Immature natural killer cell (primary cell): ENCODE results near the gene USP12. TPM values are rescaled to one million over a fixed set of nuclear protein-coding genes. Genes with fewer than 3 reads are reported as not detected.
"Not testable (repeated sequence)": the region's sequence is repeated elsewhere in the genome, so short reads cannot be mapped to it uniquely, and the experiment has no call there.

Experiments used
- DNase-seq, 3 donors: peaks; one replicate each; pipeline ENCODE4 v3.0.0; 2022; ENCODE audit warnings: mixed read lengths in 1 of 3
- H3K27ac Mint-ChIP-seq, 6 donors: one replicate each; pipeline ENCODE4 v1.8.0; 2020; ENCODE audit warnings: mixed read lengths in 6 of 6, mild to moderate bottlenecking in 5 of 6, inconsistent platforms in 4 of 6, moderate library complexity in 3 of 6
- H3K27me3 Mint-ChIP-seq, 3 donors: one replicate each; pipeline ENCODE4 v1.8.0; 2020 to 2021; ENCODE audit warnings: low read depth in 3 of 3, mild to moderate bottlenecking in 3 of 3, mixed read lengths in 3 of 3, moderate library complexity in 3 of 3, inconsistent platforms in 1 of 3
- H3K36me3 Mint-ChIP-seq, 3 donors: one replicate each; pipeline ENCODE4 v1.8.0; 2020; ENCODE audit warnings: mixed read lengths in 3 of 3, inconsistent platforms in 2 of 3, mild to moderate bottlenecking in 2 of 3
- H3K4me1 Mint-ChIP-seq, 2 donors: one replicate each; pipeline ENCODE4 v1.8.0; 2020; ENCODE audit warnings: inconsistent platforms in 2 of 2, mild to moderate bottlenecking in 2 of 2, mixed read lengths in 2 of 2, moderate library complexity in 1 of 2
- H3K4me3 Mint-ChIP-seq, 5 donors: one replicate each; pipeline ENCODE4 v1.8.0; 2020; ENCODE audit warnings: mild to moderate bottlenecking in 5 of 5, mixed read lengths in 5 of 5, inconsistent platforms in 3 of 5, moderate library complexity in 3 of 5
- H3K9me3 Mint-ChIP-seq, 6 donors: one replicate each; pipeline ENCODE4 v1.8.0; 2020; ENCODE audit warnings: mild to moderate bottlenecking in 6 of 6, mixed read lengths in 6 of 6, inconsistent platforms in 4 of 6, moderate library complexity in 3 of 6
- polyA plus RNA-seq, 3 donors: library from polyadenylated mRNA; unstranded; fragments of 300-500 nt; fragmentation: Illumina TruSeq; gene quantifications; one replicate each; pipeline ENCODE4 v1.2.3, GENCODE V29; 2021

USP12 gene, protein sequence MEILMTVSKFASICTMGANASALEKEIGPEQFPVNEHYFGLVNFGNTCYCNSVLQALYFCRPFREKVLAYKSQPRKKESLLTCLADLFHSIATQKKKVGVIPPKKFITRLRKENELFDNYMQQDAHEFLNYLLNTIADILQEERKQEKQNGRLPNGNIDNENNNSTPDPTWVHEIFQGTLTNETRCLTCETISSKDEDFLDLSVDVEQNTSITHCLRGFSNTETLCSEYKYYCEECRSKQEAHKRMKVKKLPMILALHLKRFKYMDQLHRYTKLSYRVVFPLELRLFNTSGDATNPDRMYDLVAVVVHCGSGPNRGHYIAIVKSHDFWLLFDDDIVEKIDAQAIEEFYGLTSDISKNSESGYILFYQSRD
- polyA plus RNA-seq, result 10 to 100 TPM; 11.2 to 12.7 (median 11.4) TPM

- peak within 1 kb of the TSS; percentile 96 to 99 (median 98) for H3K4me3 Mint-ChIP-seq
Observed at GRCh38 chr13:27171244-27171826, at the start of gene USP12. Gene USP12 (minus strand): TSS chr13:27171811. CDS start chr13:27171639, 172 bp downstream.

GRCh38 chr13:27219611-27220010, 48.0 kb upstream of the USP12 start:
- peaks cover 0 to 10% (median 4%) of the 10 kb centered on the region in 3 donors for H3K27me3 Mint-ChIP-seq
- peaks cover 35 to 43% (median 37%) of the 10 kb centered on the region in 3 donors for H3K36me3 Mint-ChIP-seq
- no peak overlapping the region for H3K4me3 Mint-ChIP-seq
- H3K9me3 Mint-ChIP-seq, result peaks cover 32 to 82% (median 69%) of the 10 kb centered on the region in 6 donors
- no peak for DNase-seq
- peaks cover 0 to 1% of the 10 kb centered on the region in 2 donors for H3K4me1 Mint-ChIP-seq
- H3K27ac Mint-ChIP-seq, result no peak overlapping the region

More at GRCh38 chr13:27171244-27171826, at the start of gene USP12:
- Mint-ChIP-seq H3K36me3 (peaks cover 0 to 3% (median 0%) of the 10 kb centered on the region in 3 donors), H3K27ac (peak within 1 kb of the TSS; percentile 95 to 99 (median 97)), H3K9me3 (no peaks in the 10 kb centered on the region), H3K27me3 (peaks cover 2 to 6% (median 5%) of the 10 kb centered on the region in 3 donors), H3K4me1 (peaks cover 36 to 50% of the 10 kb centered on the region in 2 donors)
- DNase-seq, result no peak

GRCh38 chr13:27218861-27219260, 47.2 kb upstream of the USP12 start:
- H3K27me3 Mint-ChIP-seq, result peaks cover 0 to 10% (median 2%) of the 10 kb centered on the region in 3 donors
- not testable (repeated sequence) for H3K27ac Mint-ChIP-seq, DNase-seq, H3K4me3 Mint-ChIP-seq, H3K4me1 Mint-ChIP-seq
- peaks cover 32 to 81% (median 71%) of the 10 kb centered on the region in 6 donors for H3K9me3 Mint-ChIP-seq
- H3K36me3 Mint-ChIP-seq, result peaks cover 38 to 47% (median 41%) of the 10 kb centered on the region in 3 donors

DNA sequence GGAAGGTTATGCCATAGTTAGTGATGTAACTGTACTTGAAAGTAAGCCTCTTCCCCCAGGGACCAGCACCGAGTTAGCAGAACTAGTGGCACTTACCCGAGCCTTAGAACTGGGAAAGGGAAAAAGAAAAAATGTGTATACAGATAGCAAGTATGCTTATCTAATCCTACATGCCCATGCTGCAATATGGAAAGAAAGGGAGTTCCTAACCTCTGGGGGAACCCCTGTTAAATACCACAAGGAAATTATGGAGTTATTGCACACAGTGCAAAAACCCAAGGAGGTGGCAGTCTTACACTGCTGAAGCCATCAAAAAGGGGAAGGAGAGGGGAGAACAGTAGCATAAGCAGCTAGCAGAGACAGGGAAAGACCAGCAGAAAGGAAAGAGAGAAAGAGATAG, 46.2 kb upstream of the USP12 start:
- H3K4me3 Mint-ChIP-seq, H3K27me3 Mint-ChIP-seq, H3K27ac Mint-ChIP-seq, DNase-seq: not testable (repeated sequence)
- Mint-ChIP-seq H3K36me3 (peaks cover 38 to 50% (median 41%) of the 10 kb centered on the region in 3 donors), H3K9me3 (peaks cover 34 to 73% (median 66%) of the 10 kb centered on the region in 6 donors), H3K4me1 (peaks cover 17% of the 10 kb centered on the region in 2 donors)

DNA sequence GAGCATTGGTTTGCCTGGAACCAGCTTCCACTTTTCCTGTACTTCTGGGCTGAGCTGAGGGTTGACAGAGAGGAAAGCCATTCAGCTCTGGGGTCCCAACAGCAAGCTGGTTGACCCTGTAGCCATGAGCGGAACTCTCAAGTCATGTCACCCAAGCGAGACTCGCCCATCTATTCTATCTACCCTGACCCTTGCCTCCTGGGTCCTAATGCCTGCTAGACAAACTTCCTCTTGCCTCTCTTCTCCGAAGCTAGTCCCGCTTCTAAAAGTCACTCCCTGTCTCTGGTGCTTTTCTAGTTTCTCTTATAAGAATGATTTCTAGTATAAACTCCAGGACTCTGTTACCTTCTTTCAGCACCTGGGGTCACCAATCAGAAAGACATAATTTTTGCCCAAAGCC, 41.8 kb upstream of the USP12 start:
- Mint-ChIP-seq H3K9me3 (peaks cover 17 to 43% (median 33%) of the 10 kb centered on the region in 6 donors), H3K27ac (peak overlapping the region in 5 of 6 donors; percentile 5 to 79 (median 49)), H3K4me1 (peaks cover 25 to 29% of the 10 kb centered on the region in 2 donors), H3K36me3 (peaks cover 21 to 28% (median 25%) of the 10 kb centered on the region in 3 donors), H3K4me3 (peak overlapping the region; percentile 89 to 96 (median 94))
- not testable (repeated sequence) for DNase-seq, H3K27me3 Mint-ChIP-seq

- Mint-ChIP-seq H3K27me3 (peaks cover 0 to 3% (median 0%) of the 10 kb centered on the region in 3 donors), H3K4me1 (peaks cover 25 to 29% of the 10 kb centered on the region in 2 donors), H3K9me3 (peaks cover 16 to 29% (median 20%) of the 10 kb centered on the region in 6 donors), H3K4me3 (peak overlapping the region; percentile 89 to 96 (median 94)), H3K36me3 (peaks cover 9 to 18% (median 15%) of the 10 kb centered on the region in 3 donors), H3K27ac (peak overlapping the region in 4 of 6 donors; percentile 77 to 84 (median 80))
- DNase-seq, result no peak
Observed at GRCh38 chr13:27211771-27212364, 40.3 kb upstream of the USP12 start.

- Mint-ChIP-seq H3K27ac (no peak overlapping the region), H3K4me1 (peaks cover 25 to 29% of the 10 kb centered on the region in 2 donors)
- DNase-seq, result no peak
Observed at GRCh38 chr13:27211271-27211670, 39.7 kb upstream of the USP12 start.

GRCh38 chr13:27208514-27208913, 36.9 kb upstream of the USP12 start:
- no peak for DNase-seq
- Mint-ChIP-seq H3K27ac (no peak overlapping the region), H3K36me3 (peaks cover 0 to under 1% (median 0%) of the 10 kb centered on the region in 3 donors), H3K4me3 (no peak overlapping the region), H3K27me3 (peaks cover 0 to 6% (median 2%) of the 10 kb centered on the region in 3 donors), H3K9me3 (peaks cover 0 to under 1% (median 0%) of the 10 kb centered on the region in 6 donors), H3K4me1 (peaks cover 15 to 19% of the 10 kb centered on the region in 2 donors)

More at GRCh38 chr13:27211271-27211670, 39.7 kb upstream of the USP12 start:
- Mint-ChIP-seq H3K27me3 (peaks cover 0 to 4% (median 0%) of the 10 kb centered on the region in 3 donors), H3K36me3 (peaks cover 9 to 18% (median 15%) of the 10 kb centered on the region in 3 donors), H3K4me3 (peak overlapping the region in 1 of 5 donors; percentile 43), H3K9me3 (peaks cover 13 to 23% (median 15%) of the 10 kb centered on the region in 6 donors)

DNA sequence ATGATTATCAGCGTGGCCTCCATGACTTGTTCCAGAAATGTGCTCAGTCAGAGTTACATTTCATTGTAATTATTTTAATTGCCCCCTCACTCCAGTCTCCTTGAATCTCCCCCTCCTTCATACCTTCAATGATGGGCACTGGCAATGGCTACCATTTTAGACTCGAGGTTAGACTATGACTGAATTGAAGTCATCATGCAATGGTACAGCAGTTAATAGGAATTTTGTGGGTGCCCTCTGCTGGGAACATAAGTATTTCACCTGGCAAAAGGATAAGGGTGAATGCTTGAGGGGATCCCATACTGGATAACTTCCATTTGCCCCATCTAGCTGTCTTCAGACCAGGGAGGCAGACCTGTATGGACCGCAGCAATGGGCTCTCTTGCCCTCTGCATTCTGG, 32.2 kb upstream of the USP12 start:
- Mint-ChIP-seq H3K4me3 (no peak overlapping the region), H3K36me3 (no peaks in the 10 kb centered on the region), H3K9me3 (no peaks in the 10 kb centered on the region), H3K4me1 (no peaks in the 10 kb centered on the region), H3K27me3 (peaks cover 0 to 3% (median 2%) of the 10 kb centered on the region in 3 donors), H3K27ac (no peak overlapping the region)
- DNase-seq, result no peak

GRCh38 chr13:27203186-27203585, 31.6 kb upstream of the USP12 start:
- Mint-ChIP-seq H3K4me3 (no peak overlapping the region), H3K27me3 (peaks cover 0 to 3% (median 2%) of the 10 kb centered on the region in 3 donors), H3K4me1 (no peaks in the 10 kb centered on the region), H3K9me3 (no peaks in the 10 kb centered on the region), H3K36me3 (no peaks in the 10 kb centered on the region), H3K27ac (no peak overlapping the region)
- DNase-seq, result no peak

DNA sequence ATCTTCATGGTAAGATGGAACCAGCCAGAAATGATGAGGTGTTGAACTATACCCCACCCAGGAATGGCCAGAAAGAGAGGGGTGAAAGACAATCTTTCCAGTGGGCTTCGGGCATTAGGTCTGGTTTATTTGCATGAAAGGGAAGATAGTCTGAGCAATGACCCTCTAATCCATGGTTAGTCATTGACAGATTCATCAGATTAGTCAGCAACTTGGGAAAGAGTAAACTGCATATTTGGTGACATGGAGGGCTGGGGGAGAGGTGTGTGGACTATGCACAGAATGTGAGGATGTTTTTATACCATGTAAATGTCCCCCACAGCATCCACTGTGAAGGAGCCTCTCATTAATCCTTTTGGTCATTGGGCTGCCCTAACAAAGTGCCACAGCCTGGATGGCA, 30.1 kb upstream of the USP12 start:
- DNase-seq, result no peak
- Mint-ChIP-seq H3K4me3 (no peak overlapping the region), H3K27ac (no peak overlapping the region), H3K4me1 (no peaks in the 10 kb centered on the region), H3K36me3 (no peaks in the 10 kb centered on the region), H3K9me3 (peaks cover 0 to 3% (median 0%) of the 10 kb centered on the region in 6 donors), H3K27me3 (peaks cover 1 to 14% (median 2%) of the 10 kb centered on the region in 3 donors)

DNA sequence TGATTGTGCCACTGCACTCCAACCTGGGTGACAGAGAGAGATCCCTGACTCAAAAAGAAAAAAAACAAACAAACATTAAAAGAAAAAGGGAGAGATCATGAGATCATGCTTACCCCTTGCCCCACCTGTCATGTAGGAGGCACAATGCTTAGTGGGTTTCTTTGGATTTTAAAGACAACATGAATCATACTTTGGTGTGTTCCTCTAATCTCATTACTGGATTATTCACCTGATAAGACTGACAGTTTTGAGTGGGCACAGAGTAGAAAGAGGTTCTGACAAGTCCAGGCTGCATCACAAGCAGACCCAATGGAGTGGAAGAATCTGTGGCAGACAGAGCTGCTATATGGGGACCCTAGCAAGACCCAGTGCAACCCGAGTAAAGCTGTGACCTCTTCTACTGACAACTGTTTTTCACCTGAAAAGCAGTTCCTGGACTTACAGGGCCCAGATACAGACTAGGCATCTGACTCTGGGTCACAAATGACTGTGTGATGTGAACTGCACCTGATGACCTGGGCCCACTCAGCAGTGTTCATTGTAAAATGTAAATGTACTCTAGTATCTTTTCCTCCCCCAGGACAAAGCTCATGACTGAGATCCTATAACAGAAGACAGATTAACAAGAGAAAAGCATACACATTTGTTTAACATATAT, 28.9 kb upstream of the USP12 start:
- Mint-ChIP-seq H3K36me3 (no peaks in the 10 kb centered on the region), H3K27me3 (peaks cover 1 to 14% (median 1%) of the 10 kb centered on the region in 3 donors), H3K4me1 (no peaks in the 10 kb centered on the region), H3K9me3 (peaks cover 0 to 3% (median 0%) of the 10 kb centered on the region in 6 donors), H3K4me3 (no peak overlapping the region), H3K27ac (no peak overlapping the region)
- DNase-seq, result no peak

GRCh38 chr13:27199696-27200095, 28.1 kb upstream of the USP12 start:
- no peak overlapping the region for H3K27ac Mint-ChIP-seq
- no peak overlapping the region for H3K4me3 Mint-ChIP-seq
- no peaks in the 10 kb centered on the region for H3K36me3 Mint-ChIP-seq
- DNase-seq, result no peak
- H3K27me3 Mint-ChIP-seq, result peaks cover 0 to 14% (median 1%) of the 10 kb centered on the region in 3 donors
- H3K4me1 Mint-ChIP-seq, result no peaks in the 10 kb centered on the region
- H3K9me3 Mint-ChIP-seq, result peaks cover 0 to 3% (median 0%) of the 10 kb centered on the region in 6 donors
